Stimulated activated CD4-positive, alpha-beta T cell treated with anti-CD3 and anti-CD28 coated beads, Interleukin-15, amount 100 ng/mL, for 1 hour (primary cell): ENCODE measurements around the gene COX8A.
A peak's percentile ranks its signal among the peaks of the same experiment; 100 is the strongest.
"Not testable (repeated sequence)": the region's sequence is repeated elsewhere in the genome, so short reads cannot be mapped to it uniquely, and the experiment has no call there.

Experiments used
- DNase-seq, 2 donors: peaks; one replicate each; pipeline ENCODE4 v3.0.0-alpha.2; 2020; ENCODE audit warnings: low read depth in 1 of 2, low spot score in 1 of 2

Gene COX8A

DNA sequence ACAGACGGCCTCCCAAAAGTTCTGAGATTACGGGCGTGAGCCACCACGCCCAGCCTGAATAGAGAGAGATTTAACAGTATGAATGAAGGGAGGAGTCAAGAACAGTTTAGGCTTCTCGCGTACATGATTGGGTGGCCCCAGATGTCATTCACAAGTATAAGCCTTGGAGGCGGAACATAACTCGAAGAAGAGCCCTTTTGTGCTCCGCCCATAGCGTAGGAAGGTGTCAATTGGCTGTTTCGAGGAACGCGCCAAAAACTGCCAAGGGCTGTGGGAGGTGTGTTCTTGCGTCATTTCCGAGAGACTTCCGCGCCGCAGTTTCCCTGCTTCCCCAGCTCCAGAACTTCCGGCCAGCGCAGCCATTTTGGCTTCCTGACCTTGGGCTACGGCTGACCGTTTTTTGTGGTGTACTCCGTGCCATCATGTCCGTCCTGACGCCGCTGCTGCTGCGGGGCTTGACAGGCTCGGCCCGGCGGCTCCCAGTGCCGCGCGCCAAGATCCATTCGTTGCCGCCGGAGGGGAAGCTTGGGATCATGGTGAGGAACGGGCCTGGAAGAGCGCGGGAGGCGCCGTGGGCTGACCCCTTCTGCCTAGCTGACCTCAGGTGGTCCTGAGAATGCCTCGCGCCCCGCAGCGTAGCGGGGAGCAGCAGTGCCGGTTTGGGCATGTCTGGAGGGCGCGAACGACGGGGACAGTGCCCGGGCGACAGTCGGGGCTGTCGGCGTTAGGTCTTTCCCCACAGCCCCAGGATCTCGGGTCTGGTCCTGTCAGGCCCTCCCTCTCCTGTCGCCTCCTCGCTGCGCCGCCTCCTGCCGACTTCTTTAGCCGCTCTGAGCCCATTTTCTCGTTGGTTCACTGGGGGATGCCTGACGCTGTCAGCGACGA is at the start of gene COX8A:
Gene COX8A, plus strand, starts transcription at position 362 of the 885 bp plus-strand sequence. Its CDS starts 61 bp downstream, at position 423.
- DNase-seq: peak; percentile 78 to 85

DNA sequence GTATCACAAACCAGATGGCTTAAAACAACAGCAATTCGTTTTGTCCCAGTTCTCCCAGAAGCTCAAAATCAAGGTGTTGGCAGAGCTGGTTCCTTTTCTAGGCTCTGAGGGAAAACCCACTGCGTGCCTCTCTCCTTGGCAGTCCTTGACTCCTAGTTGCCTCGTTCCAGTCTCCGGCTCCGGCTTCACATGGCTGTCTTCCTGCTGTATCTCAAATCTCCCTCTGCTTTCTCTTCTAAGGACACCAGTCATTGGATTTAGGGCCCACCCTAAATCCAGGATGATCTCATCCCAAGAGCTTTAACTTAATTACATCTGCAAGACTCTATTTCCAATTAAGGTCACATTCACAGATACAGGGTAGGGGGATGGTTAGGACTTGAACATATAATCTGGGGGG is 44.8 kb upstream of the COX8A start:
- DNase-seq: no peak

- no peak for DNase-seq
These were observed 43.4 kb upstream of the COX8A start for GRCh38 chr11:63931045-63931444.

DNA sequence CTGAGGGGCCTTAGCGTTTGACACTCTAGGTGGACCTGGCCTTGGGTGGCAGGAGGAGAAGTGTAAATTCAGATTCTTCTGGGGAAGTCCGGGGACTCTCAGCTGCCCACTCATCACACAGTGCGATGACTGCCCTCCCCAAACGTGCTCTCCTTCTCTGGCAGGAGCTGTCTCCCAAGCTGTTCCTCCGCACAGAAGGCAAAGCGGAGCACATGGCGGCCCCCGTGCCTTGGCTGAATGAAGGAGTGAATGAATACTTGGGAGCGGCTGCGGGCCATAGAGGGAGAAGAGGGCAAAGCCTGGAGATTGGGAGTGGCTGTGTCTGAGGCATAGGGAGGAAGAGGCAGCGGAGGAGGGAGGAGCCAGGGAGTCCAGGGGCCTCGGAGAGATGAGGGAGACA is 42.5 kb upstream of the COX8A start:
- DNase-seq: no peak

DNA sequence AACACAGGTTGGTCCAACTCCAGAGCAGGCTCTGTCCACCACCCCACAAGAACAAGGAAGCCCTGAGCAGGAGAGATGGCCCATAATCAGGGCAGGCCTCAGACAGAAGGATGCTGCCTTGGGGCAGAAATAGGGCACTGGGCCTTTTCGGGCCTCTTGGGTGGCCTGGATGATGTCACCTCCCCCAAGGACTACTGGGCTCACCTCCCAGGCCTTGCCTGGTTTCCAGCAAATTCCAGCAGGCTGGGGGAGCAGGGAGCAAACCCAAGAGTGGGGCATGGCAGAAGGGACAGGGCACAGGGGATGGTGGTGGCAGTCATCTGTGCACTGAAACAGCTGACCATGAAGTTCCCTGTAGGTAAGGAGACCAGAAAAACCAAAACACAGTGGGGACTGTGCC is 41.0 kb upstream of the COX8A start:
- no peak for DNase-seq

DNA sequence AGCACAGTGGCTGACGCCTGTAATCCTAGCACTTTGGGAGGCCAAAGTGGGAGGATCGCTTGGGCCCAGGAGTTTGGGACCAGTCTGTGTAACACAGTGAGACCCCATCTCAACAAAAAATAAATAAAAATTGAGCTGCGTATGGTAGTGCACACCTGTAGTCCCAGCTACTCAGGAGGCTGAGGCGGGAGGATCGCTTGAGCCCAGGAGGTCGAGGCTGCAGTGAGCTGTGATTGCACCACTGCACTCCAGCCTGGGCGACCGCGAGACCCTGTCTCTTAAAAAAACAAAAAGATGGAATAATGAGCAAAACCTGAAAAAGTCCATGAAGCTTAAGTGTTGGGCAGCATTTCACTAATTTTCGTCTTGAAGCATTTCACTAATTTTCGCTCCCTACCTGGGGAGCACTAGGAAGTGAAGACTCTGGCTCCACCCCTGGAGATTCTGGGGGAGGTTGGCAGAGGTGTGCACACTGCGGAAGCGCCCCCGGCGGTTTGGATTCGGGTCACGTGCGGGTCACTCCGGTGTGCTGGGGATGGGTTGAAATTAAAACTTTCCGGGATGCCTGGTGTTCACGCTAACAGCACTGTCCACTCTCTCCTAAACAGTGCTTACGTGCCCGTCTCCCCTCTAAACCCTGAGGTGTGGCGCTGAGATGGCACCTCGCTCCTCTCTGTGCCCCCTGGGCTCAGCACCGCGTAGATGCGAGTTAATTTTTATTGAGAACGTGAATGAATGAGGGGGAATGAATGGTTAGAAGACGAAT is 36.5 kb upstream of the COX8A start:
- DNase-seq: no peak

- peak; percentile 78 to 83 for DNase-seq
These were observed 35.7 kb upstream of the COX8A start, which contains the start of gene NAA40 for GRCh38 chr11:63938479-63939396. Gene NAA40, plus strand, starts transcription at chr11:63939002. Its CDS starts 95 bp downstream, at chr11:63939097.

DNA sequence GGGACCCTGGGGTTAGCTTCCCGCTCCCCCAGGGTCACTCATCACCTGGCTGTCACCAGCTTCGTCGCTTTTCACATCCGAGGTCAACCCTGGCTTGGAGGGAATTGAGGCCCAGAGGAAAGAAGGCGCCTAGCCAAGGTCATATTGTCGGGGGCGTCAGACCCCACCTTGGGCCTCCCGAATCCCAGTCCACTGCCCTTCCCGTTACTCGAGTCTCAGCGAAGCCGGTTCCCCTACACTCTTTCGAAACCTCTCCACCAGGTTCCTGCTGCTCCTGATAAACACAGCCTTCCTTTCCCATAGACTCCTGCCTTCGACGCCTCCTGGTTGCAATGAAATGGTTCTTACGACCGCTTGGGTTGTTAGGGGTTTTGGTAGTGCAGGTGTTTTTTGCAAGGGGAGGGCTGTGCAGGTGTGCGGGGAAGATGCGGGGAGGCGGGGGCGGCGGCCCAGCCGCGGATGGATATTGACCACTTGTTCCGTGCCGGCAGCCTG is 35.0 kb upstream of the COX8A start:
- DNase-seq: no peak

- DNase-seq: no peak
These were observed 33.6 kb upstream of the COX8A start for GRCh38 chr11:63940786-63941185.

GRCh38 chr11:63941901-63942300 is 32.5 kb upstream of the COX8A start:
- no peak for DNase-seq

DNA sequence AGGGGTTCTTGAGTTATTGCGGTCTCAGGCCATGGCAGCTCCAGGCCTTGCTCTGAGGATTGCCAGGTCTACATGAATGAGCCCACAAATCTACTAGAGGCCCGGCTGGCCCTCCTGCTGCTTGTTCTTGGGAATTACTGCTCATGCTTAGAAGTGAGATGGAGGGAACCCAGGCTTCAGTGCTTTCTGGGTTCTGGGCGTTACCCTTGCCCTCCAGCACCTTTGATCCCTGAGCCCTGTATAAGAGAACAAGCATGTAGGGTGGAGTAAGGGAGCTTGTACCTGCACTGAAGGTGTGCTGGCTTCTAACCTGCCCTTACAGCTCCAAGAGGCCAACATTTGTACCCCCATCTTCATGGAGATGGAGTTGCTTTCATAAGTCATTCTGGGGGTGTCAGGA is 31.6 kb upstream of the COX8A start:
- DNase-seq: no peak

DNA sequence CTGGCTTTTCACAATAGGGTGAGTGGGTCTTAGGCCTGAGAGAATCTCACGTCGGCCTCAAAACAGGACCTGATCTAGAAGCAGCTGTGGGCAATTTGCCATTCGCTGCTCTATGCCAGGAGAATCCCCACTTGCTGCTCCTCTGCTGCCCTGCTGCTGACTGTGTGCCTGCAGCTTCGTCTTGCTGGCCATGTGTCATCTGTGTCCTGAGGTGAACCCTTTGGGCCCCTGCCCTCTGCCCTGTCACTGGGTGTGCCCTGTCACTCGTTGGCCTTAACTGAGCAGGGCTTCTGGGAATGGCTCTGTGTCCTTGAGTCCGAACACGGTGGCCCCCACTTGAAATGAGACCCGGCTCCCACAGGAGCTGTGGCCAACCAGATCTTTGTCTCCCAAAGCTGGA is 29.4 kb upstream of the COX8A start:
- DNase-seq: no peak

DNA sequence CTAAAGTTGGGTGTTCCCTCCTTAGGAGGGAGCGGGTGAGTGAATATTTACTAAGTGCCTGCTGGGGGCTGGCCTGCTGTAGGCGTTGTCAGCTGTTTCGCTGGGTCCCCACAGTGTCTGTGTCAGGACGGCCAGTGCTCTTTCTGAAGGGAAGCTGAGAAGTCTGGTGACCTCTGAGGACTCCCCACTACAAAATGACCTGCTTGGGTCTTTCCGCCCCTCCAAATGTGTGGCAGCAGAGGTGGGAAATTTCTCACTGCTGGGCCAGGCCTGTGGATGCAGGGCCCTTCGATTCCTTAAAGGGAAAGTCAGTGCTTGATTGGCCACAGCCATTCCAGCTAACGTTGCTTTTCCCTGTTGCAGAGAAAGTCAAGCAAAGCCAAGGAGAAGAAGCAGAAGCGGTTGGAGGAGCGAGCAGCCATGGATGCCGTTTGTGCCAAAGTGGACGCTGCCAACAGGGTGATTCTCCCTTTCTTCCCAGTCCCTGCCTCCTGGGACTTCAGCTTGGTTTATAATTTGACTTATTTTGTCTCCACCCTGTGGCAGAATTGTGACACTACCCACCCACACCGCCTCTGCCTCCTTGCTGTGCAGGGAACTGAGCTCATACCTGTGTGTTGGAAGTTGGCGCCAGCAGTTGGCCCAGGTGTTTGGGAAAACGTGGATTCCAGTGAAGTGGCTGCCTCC is 28.8 kb upstream of the COX8A start:
- DNase-seq: peak in 1 of 2 donors; percentile 36

GRCh38 chr11:63951779-63952536 is 22.5 kb upstream of the COX8A start:
- no peak for DNase-seq

DNA sequence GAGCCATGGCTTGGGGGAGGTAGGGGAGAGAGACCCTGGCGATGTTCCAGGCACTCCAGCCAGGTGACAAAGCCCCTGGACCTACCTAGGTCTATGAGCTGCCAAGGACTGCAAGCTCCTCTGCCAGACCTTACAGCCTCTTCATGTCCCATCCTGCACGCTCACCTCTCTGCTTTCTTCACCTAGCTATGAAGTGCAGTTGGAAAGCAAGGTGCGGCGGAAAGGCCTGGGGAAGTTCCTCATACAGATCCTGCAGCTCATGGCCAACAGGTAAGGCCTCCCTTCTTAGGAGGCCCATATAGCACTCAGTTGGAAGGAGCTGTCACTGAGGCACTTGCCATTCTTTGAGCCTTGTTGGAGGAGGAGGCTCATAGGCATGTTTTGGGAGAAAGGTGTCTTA is 21.9 kb upstream of the COX8A start:
- DNase-seq: no peak

DNA sequence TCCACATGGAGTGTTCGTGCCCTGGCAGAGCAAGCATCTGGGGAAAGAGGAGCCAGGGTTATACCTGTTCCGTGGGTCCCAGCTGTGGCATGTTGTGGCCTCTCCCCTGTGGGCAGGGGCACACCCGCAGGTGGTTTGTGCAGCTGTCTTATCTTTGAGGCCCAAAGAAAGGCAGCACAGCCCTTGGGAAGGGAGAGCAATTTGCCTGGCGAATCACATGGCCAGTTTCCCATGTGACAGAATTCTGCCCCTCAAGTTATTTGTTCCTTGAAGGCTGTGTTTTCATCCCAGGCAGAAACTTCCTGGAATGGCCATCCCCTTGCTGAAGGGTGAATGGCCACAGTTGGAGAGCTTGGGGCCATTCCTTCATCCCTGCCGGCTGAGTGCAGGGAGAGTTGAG is 16.4 kb upstream of the COX8A start:
- DNase-seq: no peak

GRCh38 chr11:63961608-63962412 is 12.6 kb upstream of the COX8A start:
- DNase-seq: no peak

DNA sequence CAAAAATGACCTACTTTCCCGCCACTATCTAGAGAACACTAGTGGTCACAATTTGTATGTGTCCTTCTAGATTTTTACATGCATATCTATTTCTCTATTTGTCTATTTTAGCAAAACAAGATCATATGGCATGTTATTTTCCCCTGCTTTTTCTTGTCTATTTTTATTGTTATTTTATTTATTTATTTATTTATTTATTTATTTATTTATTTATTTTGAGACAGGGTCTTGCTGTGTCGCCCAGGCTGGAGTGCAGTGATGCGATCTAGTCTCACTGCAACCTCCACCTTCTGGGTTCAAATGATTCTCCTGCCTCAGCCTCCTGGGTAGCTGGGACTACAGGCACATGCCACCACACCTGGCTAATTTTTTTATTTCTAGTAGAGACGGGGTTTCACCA is 10.5 kb upstream of the COX8A start:
- DNase-seq: not testable (repeated sequence)

- no peak for DNase-seq
These were observed 8.0 kb upstream of the COX8A start for GRCh38 chr11:63966444-63966843.
